Rectal smooth muscle tissue (tissue), 1 donor: ENCODE results near the gene PROK1.

ENCODE experiments used
- H3K27ac ChIP-seq: one replicate; pipeline ENCODE4 v1.7.0; 2013; ENCODE audit warnings: low read depth, low read length, inconsistent platforms
- H3K27me3 ChIP-seq: one replicate; pipeline ENCODE4 v1.7.0; 2013; ENCODE audit warnings: low read length; ENCODE audit not compliant: control insufficient read depth, insufficient read depth
- H3K36me3 ChIP-seq: one replicate; pipeline ENCODE4 v1.7.0; 2013; ENCODE audit warnings: low read length; ENCODE audit not compliant: control insufficient read depth, insufficient read depth
- H3K4me1 ChIP-seq: one replicate; pipeline ENCODE4 v1.7.0; 2013; ENCODE audit warnings: low read length; ENCODE audit not compliant: control insufficient read depth, insufficient read depth
- H3K4me3 ChIP-seq: one replicate; pipeline ENCODE4 v1.7.0; 2013; ENCODE audit warnings: low read length
- H3K9ac ChIP-seq: one replicate; pipeline ENCODE4 v1.7.0; 2013; ENCODE audit warnings: low read length

PROK1 gene

DNA sequence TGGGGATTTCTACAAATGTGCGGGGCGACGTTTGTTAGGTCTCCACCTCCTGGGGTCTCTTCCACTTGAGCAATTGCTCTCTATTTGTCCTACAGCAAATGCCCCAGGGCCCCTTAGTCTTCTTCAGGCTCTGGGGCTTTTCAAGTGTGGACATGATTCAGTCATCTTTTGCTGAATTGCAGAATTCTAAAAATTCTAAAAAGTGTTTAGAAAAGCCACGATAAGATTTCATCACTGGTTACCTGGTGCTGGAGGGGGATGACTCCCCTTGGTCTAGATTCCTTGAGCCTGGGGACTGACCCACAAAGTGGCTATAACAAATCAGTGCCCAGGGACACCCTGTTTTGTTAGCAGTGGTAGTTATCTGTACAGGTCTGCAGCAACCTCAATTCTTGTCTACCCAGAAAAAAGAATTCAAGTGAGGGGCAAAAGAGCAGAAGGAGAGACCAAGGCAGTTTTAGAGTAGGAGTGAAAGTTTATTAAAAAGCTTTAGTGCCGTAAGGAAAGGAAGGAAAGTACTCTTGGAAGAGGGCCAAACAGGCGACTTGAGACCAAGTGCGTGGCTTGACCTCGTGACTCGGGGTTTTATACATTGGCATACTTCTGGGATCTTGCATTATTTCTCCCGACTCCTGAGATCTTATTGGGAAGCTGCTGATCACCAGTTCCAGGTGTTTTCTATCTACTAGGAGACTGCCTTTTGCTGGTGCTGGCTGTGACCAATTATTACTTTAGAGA lies 25.2 kb downstream of the PROK1 start:
- no peaks in the 10 kb centered on the region for H3K4me1 ChIP-seq
- H3K4me3 ChIP-seq, result no peak overlapping the region
- H3K36me3 ChIP-seq, result no peaks in the 10 kb centered on the region
- H3K9ac ChIP-seq, result no peak overlapping the region
- H3K27me3 ChIP-seq, result no peaks in the 10 kb centered on the region
- no peak overlapping the region for H3K27ac ChIP-seq

GRCh38 chr1:110477041-110477440 lies 26.1 kb downstream of the PROK1 start:
- no peaks in the 10 kb centered on the region for H3K4me1 ChIP-seq
- no peak overlapping the region for H3K27ac ChIP-seq
- no peak overlapping the region for H3K4me3 ChIP-seq
- H3K36me3 ChIP-seq, result no peaks in the 10 kb centered on the region
- H3K27me3 ChIP-seq, result no peaks in the 10 kb centered on the region
- no peak overlapping the region for H3K9ac ChIP-seq

DNA sequence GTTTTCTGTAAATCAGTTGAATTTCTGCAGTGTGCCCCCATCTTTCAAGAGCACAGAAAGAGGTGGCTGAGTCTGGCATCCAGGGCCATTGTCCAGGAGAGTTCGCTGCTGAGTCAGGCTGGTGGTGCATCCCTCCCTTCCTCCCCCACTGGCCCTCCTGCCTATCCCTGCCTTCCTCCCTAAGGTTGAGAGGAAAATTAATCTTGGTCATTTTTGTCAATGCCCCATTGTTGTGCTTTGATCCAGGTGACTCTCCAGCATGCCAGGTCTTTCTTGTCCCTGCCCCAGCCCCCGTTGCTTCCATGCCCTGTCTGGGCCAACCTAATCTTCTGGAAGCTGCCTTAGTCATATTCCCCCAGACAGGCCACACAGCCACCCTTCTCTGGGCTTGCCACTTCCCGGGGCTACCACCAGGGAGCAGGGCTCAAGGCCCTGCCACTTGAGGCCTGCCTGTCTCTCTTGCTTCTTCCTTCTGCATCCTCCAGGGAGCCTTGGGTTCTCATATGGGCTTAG lies 26.6 kb downstream of the PROK1 start:
- no peaks in the 10 kb centered on the region for H3K27me3 ChIP-seq
- no peak overlapping the region for H3K4me3 ChIP-seq
- H3K27ac ChIP-seq, result no peak overlapping the region
- no peaks in the 10 kb centered on the region for H3K36me3 ChIP-seq
- H3K4me1 ChIP-seq, result no peaks in the 10 kb centered on the region
- no peak overlapping the region for H3K9ac ChIP-seq

DNA sequence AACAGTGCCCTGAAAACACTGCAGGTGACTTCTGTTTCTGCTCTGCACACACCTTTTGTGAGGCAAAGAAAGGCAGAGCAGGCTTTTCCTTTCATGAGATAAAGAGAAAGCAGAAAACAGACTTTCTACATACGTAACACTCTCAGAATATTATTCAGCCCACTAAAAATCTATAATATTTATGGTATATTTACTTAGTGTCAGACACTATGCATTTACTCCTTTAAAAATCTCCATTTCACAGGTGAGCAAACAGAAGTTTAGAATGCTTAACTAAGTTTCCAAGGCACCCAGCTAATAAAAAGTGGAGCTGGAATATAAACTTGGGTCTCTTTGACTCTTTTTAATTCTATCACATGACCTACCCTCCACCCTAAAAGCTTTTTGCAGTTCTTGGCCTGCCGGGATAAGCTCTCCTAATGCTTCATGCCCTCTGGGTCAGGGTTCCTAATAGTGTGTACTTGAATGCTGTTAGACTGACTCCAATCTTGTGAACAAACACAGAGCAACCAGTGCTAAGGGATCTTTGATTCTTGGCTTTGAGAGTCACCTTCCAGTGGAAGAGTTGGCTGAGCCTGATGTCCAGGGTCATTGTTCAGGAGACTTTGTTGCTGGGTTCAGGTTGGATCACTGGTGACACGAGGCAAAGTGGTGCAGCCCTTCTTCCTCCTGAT lies 27.2 kb downstream of the PROK1 start:
- H3K36me3 ChIP-seq, result no peaks in the 10 kb centered on the region
- H3K4me3 ChIP-seq, result no peak overlapping the region
- H3K9ac ChIP-seq, result no peak overlapping the region
- no peaks in the 10 kb centered on the region for H3K27me3 ChIP-seq
- no peaks in the 10 kb centered on the region for H3K4me1 ChIP-seq
- H3K27ac ChIP-seq, result no peak overlapping the region

DNA sequence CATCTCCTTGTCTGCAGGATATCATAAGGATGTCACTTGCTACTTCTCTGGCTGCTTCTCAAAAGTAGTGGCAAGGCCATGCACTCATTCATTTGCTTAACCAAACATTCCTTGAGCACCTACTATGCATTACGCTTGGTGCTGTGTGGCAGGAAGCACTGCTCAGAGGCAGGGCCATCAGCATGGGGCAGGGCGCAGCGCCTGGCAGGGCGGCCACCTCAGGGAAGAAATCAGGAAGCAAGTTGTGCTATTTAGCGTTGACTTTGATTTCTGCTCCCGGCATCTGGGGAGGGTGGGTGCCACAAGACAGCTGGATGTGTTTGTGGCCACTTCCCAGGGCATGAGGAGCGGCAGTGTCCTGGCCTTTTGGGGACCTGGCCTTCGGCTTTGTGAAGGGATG lies 27.9 kb downstream of the PROK1 start:
- H3K4me3 ChIP-seq, result no peak overlapping the region
- H3K36me3 ChIP-seq, result no peaks in the 10 kb centered on the region
- H3K27ac ChIP-seq, result no peak overlapping the region
- no peak overlapping the region for H3K9ac ChIP-seq
- H3K27me3 ChIP-seq, result no peaks in the 10 kb centered on the region
- no peaks in the 10 kb centered on the region for H3K4me1 ChIP-seq

GRCh38 chr1:110480356-110481096 lies 29.6 kb downstream of the PROK1 start:
- no peaks in the 10 kb centered on the region for H3K4me1 ChIP-seq
- H3K9ac ChIP-seq, result no peak overlapping the region
- H3K4me3 ChIP-seq, result no peak overlapping the region
- no peaks in the 10 kb centered on the region for H3K36me3 ChIP-seq
- no peaks in the 10 kb centered on the region for H3K27me3 ChIP-seq
- H3K27ac ChIP-seq, result no peak overlapping the region

DNA sequence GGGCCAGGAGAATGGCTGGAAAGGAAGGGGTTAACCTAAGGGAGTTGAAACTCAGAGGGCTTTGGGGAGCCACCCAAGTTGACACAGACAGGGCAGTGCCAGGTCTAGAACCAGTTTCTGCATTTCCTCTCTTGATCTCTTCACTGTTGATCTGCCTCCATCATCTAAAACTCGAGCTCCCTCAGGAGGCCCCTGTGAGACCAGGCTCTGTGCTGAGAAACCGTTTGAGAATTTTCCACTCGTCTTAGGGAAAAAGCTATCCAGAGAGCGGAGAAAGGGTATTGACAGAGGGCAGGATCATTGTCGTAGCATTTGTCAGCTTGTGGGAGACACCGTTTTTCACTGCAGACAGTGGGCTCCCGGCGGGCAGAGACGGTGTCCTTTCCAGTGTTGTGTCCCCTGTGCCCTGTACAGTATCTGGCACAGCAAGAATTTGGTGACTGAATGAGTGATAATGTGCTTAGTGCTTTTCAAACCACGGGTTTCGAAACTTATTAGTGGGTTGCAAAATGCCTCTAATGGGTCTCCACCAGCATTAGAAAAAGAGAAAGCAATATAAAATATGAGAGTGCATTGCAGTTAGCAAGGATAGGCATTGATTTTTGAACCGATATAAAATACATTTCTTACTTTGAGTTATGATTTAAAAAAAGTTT lies 31.1 kb downstream of the PROK1 start:
- H3K27me3 ChIP-seq, result no peaks in the 10 kb centered on the region
- H3K4me1 ChIP-seq, result no peaks in the 10 kb centered on the region
- no peak overlapping the region for H3K9ac ChIP-seq
- no peaks in the 10 kb centered on the region for H3K36me3 ChIP-seq
- H3K4me3 ChIP-seq, result no peak overlapping the region
- H3K27ac ChIP-seq, result no peak overlapping the region

DNA sequence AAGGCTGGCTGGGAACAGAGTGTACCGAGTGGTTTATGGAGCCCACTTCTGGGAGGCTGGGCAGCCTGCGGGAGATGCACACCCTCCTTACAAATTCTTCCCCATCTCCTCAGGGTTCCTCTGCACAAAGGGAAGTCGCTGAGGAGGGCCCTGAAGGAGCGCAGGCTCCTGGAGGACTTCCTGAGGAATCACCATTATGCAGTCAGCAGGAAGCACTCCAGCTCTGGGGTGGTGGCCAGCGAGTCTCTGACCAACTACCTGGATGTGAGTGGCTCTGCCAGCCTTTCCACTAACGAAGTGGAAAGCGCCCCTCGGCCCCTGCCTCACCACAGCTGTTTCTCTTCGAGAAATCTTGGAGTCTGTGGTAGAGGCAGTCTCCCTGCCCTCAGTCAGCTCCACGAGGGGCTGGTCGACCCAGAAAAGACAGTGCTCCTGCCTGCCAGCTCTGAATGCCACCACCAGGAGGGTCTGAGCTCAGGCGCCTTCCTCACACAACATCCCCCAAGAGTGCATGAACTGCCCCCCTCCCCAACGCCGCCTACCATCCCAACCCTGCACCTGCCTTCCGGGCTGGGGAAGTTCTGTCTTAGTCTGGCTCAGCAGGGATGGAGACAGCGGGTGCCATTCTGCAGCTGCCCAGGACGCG lies 31.8 kb downstream of the PROK1 start:
- Histone ChIP-seq H3K36me3 (no peaks in the 10 kb centered on the region), H3K27ac (no peak overlapping the region), H3K27me3 (no peaks in the 10 kb centered on the region), H3K4me1 (no peaks in the 10 kb centered on the region), H3K9ac (no peak overlapping the region), H3K4me3 (no peak overlapping the region)

DNA sequence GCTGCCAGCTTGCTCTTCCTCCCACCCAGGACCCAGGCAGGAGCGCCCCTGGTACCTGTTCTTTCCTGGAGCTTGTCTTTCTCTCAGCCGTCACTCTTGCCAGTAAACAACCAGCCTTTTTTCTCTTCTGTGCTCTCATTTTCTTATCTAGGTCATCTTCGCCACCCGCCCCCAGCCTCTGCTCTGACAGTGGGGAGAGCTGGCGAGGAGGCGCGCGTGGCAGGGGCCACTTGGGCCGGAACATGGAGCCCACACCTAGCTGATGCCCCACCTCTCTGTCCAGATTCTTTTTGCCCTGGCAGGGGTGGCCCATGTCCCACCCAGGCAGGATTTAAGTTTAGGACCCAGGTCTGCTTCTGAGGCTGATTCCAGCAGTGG lies 32.3 kb downstream of the PROK1 start:
- Histone ChIP-seq H3K36me3 (no peaks in the 10 kb centered on the region), H3K27ac (no peak overlapping the region), H3K27me3 (no peaks in the 10 kb centered on the region), H3K4me3 (no peak overlapping the region), H3K4me1 (no peaks in the 10 kb centered on the region), H3K9ac (no peak overlapping the region)

- H3K4me3 ChIP-seq, result no peak overlapping the region
- no peaks in the 10 kb centered on the region for H3K4me1 ChIP-seq
- H3K36me3 ChIP-seq, result no peaks in the 10 kb centered on the region
- no peak overlapping the region for H3K9ac ChIP-seq
- no peak overlapping the region for H3K27ac ChIP-seq
- H3K27me3 ChIP-seq, result no peaks in the 10 kb centered on the region
Observed at GRCh38 chr1:110484801-110485200, 33.9 kb downstream of the PROK1 start.

GRCh38 chr1:110485725-110486124 lies 34.8 kb downstream of the PROK1 start:
- H3K27me3 ChIP-seq, result no peaks in the 10 kb centered on the region

GRCh38 chr1:110487726-110488125 lies 36.8 kb downstream of the PROK1 start:
- no peak overlapping the region for H3K4me3 ChIP-seq
- no peak overlapping the region for H3K9ac ChIP-seq
- H3K4me1 ChIP-seq, result no peaks in the 10 kb centered on the region
- no peaks in the 10 kb centered on the region for H3K27me3 ChIP-seq
- no peaks in the 10 kb centered on the region for H3K36me3 ChIP-seq
- no peak overlapping the region for H3K27ac ChIP-seq

More at GRCh38 chr1:110485725-110486124, 34.8 kb downstream of the PROK1 start:
- H3K4me3 ChIP-seq, result no peak overlapping the region
- no peaks in the 10 kb centered on the region for H3K4me1 ChIP-seq
- H3K27ac ChIP-seq, result no peak overlapping the region
- H3K9ac ChIP-seq, result no peak overlapping the region
- H3K36me3 ChIP-seq, result no peaks in the 10 kb centered on the region
